HG02571 (cell line): ENCODE results near the gene CENPV.
A peak's percentile ranks its signal among the peaks of the same experiment; 100 is the strongest.

ENCODE experiments used
- ATAC-seq: cut with Tn5 transposase; IDR thresholded peaks from one replicate; pipeline ENCODE4 v1.9.1; 2021; ENCODE audit warnings: mild to moderate bottlenecking, moderate library complexity; ENCODE audit not compliant: unreplicated experiment

CENPV gene

GRCh38 chr17:16363749-16364536 is 10.7 kb upstream of the CENPV start:
- ATAC-seq: peak; percentile 75

GRCh38 chr17:16361874-16362273 is 8.6 kb upstream of the CENPV start:
- no peak for ATAC-seq

GRCh38 chr17:16358394-16358793 is 5.1 kb upstream of the CENPV start:
- no peak for ATAC-seq

- ATAC-seq: no peak
These were observed 1.3 kb upstream of the CENPV start for GRCh38 chr17:16354585-16354984.

GRCh38 chr17:16352667-16353316 is 477 bp downstream of the CENPV start:
- peak; percentile 43 for ATAC-seq

GRCh38 chr17:16352303-16352666 is 984 bp downstream of the CENPV start:
- no peak for ATAC-seq

- ATAC-seq: no peak
These were observed 1.4 kb downstream of the CENPV start for GRCh38 chr17:16351831-16352230.

- ATAC-seq: no peak
These were observed 3.8 kb downstream of the CENPV start for GRCh38 chr17:16349431-16349830.

- ATAC-seq: no peak
These were observed 4.7 kb downstream of the CENPV start for GRCh38 chr17:16348586-16348985.

- no peak for ATAC-seq
These were observed 6.5 kb downstream of the CENPV start for GRCh38 chr17:16346721-16347271.

- no peak for ATAC-seq
These were observed 7.7 kb downstream of the CENPV start for GRCh38 chr17:16345565-16345964.

- ATAC-seq: no peak
These were observed 9.7 kb downstream of the CENPV start for GRCh38 chr17:16343569-16343968.

GRCh38 chr17:16342979-16343378 is 10.3 kb downstream of the CENPV start:
- ATAC-seq: no peak

- ATAC-seq: no peak
These were observed 13.3 kb downstream of the CENPV start for GRCh38 chr17:16339959-16340358.

GRCh38 chr17:16339402-16339801 is 13.9 kb downstream of the CENPV start:
- no peak for ATAC-seq

GRCh38 chr17:16338391-16338790 is 14.9 kb downstream of the CENPV start:
- no peak for ATAC-seq

GRCh38 chr17:16329519-16330271 is 23.6 kb downstream of the CENPV start:
- ATAC-seq: no peak

GRCh38 chr17:16328997-16329396 is 24.3 kb downstream of the CENPV start:
- ATAC-seq: no peak

- ATAC-seq: no peak
These were observed 26.3 kb downstream of the CENPV start for GRCh38 chr17:16327018-16327417.

GRCh38 chr17:16325964-16326363 is 27.3 kb downstream of the CENPV start:
- ATAC-seq: no peak

- ATAC-seq: no peak
These were observed 30.6 kb downstream of the CENPV start for GRCh38 chr17:16322636-16323035.

GRCh38 chr17:16319969-16320368 is 33.3 kb downstream of the CENPV start:
- ATAC-seq: no peak
